Measurements from ENCODE around the gene PREPL.

GRCh38 chr2:44362207-44363015 is 1.1 kb upstream of the PREPL start:
- TF ChIP-seq CTCF (IDR thresholded peaks at IDR 0.05; ENCODE audit: control extremely low read depth in 1 of 3, insufficient read depth in 1 of 3, low read depth in 1 of 3, low read length in 3 of 3) (no peak), POLR2AphosphoS5 (IDR thresholded peaks at IDR 0.05; ENCODE audit: low read depth, low read length) (no peak), SAP30 (IDR thresholded peaks at IDR 0.05; ENCODE audit: insufficient read depth, insufficient replicate concordance, low read length) (no peak), NRF1 (IDR thresholded peaks at IDR 0.05; ENCODE audit: low read depth, low read length) (no peak), TBP (IDR thresholded peaks at IDR 0.05; ENCODE audit: low read depth, low read length) (no peak), EZH2 (IDR thresholded peaks at IDR 0.05; ENCODE audit: low read depth, low read length, severe bottlenecking) (no peak)

Measured in H1 (cell line).